Stimulated activated CD4-positive, alpha-beta T cell treated with anti-CD3 and anti-CD28 coated beads, Interleukin-4, amount 100 ng/mL, for 4 hours (primary cell): ENCODE measurements around the gene ST14.
"Not testable (repeated sequence)": the region's sequence is repeated elsewhere in the genome, so short reads cannot be mapped to it uniquely, and the experiment has no call there.

Source experiments
- DNase-seq, 2 experiments: peaks; one replicate each; pipeline ENCODE4 v3.0.0-alpha.2; 2020

The ST14 gene

DNA sequence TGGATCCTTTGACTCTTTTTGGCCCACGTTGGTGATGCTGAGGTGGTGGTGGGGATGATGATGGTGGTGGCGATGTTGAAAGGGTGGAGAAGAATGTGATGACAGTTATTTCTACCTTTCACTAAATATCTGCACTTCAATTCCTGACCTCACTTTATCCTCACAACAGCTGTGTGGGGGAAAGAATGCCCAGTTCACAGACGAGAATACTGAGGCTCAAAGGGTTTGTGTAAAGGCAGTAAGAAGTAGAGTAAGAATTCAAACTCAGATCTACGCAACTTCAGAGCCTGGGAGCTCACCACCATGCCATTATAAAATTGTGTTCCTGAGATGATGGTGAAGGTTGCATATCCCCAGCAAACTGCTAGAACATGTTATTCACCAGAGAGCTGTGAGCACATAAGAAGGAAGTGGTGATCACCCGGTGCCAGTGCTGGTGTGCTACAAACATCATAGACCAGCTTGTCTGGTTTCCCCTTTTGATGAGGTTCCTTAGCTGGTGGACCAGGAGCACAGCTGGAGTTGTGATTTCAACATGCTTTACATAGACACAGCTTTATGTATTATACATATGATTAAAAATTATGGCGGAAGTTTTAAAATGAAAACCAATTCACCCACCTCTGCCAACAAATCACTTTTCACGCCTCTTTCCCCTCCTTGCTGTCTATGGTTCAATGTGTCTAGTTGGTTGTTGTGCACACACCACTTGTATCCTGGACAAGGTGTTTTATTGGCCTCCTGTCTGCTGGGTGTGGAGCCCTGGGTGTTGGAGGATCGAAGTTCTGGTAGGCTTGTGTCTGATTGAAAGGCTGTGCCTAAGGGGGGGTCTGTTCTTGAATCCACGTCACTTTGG lies 6.2 kb downstream of the ST14 start:
- no peak for DNase-seq

DNA sequence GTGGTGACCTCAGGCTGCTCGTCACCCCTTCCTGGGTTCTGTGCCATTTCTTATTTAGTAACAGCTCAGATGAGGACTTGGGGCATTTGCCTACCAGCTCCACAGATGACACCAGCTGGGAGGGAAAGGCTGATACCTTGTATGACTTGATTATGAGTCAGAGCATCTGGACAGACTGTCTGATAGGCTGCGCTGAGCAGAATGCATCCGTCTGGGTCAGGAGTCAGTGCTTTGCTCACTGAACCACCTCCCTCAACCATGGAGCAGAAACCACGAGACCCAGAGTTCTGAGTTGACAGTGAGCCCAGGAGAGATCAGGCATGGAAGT lies 6.8 kb downstream of the ST14 start:
- no peak for DNase-seq

DNA sequence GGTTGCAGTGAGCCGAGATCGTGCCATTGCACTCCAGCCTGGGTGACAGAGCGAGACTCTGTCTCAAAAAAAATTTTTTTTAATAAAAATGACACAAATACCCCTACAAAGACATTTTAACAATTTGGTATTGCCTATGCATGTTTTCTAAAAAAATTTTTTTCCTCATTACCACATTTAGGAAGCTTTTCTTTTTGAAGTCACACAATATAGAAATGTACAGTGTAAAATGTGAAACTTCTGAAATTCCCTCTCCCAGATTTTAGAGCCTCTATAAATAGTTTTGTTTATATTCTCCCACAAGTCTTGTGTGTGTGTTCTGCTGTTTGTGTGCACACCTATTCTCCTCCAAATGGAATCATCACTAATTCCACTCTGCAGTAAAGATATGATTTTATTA lies 7.6 kb downstream of the ST14 start:
- no peak for DNase-seq

DNA sequence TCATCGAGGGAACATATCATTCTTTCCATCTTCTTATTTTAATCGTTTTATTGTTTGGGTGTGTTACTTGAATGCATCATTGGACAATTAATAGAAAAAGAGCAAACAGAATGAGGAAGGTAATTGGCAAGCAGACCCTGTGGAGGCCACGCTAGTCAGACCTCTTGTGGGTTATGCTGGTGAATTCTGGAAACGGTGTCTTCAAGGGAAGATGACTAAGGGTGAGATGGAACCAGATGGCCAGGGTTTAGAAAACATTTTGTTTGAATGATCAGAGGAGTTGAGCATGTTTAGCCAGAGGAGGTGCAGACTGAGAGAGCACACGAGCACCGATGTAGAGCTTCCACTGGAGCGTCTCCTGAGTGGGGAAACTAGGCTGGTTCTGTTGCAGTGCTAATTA lies 8.5 kb downstream of the ST14 start:
- no peak for DNase-seq

DNA sequence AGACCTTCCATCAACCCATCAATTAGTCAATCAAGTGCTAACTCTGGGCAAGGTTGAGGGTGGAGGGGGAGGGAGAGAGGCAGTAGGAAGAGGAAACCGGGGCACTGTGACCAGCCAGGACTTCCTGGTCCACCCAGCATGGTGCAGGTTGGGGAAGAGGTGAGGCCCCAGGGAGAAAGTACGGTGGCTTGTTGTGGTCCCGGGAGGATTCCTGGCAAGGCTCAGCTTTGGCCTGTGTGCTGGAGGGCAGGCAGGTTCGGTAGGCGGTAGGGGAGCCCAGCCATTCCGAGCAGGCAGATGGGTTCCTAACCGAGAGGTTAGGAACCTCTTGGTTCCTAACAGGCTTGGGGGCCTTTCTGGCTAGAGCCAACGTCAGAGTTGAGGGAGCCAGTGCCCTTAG lies 10.8 kb downstream of the ST14 start:
- no peak for DNase-seq

DNA sequence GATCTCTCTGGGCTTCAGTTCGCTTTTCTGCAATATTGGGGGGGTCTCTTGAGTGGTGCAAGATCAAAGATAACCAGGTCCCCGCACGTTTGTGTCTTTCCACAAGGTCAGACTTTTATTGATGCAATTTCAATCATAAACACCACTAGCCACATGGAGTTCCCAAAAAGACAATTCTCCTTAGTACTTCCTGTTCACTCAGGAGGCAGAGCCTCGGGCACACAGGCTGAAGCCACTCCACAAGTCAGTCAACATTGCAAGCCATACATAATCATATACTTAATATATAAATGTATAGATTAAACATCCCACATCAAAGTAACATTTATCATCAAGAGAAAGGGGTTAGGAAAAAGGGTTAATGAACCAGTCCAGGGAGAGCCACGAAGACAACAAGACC lies 12.0 kb downstream of the ST14 start:
- DNase-seq, result no peak

DNA sequence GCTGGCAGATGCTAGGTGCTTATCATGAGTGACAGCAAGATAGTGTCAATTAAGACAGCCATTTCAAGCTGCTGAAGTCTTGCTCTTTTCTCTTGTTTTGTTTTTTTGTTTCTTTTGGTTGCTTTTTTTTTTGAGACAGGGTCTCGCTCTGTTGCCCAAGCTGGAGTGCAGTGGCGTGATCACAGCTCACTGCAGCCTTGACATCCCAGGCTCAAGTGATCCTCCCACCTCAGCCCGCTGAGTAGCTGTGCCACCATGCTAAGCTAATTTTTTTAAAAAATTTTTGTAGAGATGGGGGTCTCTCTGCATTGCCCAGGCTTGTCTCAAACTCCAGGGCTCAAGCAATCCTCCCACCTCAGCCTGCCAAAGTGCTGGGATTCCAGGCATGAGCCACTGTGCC lies 12.4 kb downstream of the ST14 start:
- DNase-seq, result not testable (repeated sequence)

DNA sequence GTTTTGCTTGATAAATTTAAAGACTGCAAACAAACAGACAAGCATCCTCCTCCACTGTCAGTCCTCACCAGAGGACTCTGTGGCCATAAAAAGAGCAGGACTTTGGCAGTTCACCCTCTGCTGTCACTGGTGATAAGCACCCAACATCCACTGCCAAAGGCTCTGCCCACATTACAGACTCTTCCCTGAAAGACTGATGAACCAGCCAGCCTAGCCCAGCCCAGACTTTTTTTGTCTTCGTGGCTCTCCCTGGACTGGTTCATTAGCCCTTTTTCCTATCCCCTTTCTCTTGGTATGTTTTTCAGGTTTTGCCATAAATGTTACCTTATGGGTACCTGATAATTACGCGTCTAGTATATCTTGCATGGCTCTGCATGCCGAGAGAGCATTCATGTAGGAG lies 15.1 kb downstream of the ST14 start:
- DNase-seq, result no peak

DNA sequence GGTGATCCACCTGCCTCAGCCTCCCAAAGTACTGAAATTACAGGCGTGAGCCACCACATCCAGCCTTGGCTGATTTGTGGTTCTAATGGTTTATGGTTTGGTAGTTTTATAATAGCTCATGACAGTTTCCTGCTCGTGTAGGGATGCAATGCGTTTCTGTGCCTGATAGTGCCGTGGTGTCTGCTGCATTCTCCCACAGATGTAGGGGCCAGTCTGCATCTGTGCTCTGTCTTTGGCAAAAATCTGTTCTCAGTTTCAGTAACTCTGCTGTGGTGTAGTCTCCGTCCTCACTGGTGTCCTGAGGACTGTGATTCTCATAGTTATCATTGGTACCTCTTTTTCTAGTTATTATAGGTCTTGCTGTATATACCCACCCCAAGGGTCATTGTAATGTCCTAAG lies 16.3 kb downstream of the ST14 start:
- DNase-seq, result no peak

DNA sequence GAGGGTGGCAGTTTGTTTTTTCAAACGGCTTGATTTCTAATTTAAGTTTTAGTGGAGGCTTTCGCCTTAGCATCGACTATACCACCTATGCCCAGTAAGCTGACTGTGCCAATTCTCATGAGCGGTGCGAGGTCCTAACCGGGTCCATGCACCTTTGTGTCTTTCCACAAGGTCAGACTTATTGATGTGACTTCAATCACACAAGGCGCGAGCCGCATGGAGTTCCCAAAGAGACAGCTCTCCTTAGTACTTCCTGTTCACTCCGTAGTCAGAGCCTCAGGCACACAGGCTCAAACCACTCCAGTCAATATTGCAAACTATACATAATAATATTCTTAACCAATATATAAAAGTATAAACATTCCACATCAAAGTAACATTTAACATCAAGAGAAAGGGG lies 18.2 kb downstream of the ST14 start:
- DNase-seq, result no peak

DNA sequence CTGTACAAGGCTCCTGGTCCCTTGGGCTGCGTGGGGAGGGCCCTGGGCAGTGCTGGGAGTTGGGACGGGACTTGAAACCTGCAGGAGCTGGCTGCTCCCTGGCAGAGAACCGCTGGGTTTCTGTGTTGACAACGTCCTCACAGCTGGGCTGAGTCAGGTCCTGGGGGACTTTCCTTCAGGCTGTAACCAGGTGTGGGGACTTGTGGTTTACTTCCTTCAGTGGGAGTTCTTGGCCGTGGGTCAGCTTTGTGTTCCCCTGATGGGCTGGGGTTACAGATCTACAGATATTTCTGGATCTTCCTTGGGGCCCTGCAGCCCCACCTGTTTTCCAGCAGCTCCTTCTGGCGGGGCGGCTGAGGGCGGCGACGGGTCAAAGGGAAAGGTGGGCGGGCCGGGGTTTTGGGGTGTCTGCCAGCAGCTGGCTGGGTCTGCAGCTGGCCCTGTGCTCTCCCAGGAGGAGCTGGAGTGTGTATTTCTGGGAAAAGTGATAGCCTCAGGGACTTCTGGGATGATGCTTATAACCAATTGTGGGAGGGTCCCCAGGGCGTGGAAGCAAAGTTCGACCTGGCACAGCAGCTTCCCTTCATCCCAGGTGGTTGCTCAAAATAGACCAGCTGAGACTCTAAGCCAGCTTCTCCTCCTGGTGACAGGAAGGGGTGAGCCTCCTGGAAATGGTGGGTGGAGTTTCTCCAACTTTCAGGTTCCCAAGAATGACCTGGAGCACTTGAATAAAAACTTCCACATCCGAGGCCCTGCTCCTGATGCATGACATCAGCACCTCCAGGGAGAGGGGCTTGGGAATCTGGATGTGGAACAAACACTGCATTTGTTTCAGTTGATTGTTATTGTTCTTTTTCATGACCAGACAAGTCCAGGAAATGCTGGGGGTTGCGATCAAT lies 19.1 kb downstream of the ST14 start:
- DNase-seq, result no peak

DNA sequence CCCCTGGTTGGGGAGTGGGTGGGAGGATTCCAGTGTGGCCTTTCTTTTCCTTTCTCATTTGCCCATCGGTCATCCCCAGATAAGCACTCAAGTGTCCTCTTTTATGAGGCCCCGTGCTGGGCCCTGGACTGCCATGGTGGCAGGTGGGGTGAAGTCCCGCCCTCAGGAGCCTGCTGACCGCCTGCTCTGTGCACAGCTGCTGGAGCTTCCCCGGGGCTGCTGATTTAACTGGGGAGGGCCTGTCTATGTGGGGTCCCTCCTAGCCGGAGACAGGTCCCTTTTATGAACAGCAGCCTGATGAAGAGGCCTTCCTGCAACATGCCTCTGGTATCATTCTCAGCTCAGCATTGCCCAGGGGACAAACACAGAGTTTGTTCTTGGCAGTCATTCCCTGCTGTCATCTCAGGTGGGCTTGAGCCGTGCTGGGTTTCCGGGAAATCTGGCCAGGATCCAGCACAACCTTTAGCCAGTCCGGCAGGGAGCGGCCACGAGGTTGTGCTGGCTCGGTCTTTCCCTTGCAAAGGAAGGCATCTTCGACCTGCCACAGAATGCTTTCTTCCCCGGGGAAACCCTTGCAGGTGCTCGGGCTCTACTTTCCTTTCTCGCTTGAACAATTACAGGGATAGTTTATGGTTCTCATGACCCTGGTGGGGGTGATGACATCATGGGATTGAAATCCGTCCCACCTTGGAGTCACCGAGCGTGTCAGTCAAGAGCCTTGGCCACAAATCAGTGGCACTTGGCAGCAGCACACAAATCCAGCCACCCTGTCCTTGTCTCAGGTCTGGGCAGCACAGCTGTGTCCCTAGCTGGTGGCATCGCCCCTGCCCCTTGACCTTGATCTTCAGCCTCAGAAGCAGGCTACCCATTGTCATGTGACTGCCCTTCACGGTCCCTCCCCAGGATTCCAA lies 20.1 kb downstream of the ST14 start:
- DNase-seq, result no peak

DNA sequence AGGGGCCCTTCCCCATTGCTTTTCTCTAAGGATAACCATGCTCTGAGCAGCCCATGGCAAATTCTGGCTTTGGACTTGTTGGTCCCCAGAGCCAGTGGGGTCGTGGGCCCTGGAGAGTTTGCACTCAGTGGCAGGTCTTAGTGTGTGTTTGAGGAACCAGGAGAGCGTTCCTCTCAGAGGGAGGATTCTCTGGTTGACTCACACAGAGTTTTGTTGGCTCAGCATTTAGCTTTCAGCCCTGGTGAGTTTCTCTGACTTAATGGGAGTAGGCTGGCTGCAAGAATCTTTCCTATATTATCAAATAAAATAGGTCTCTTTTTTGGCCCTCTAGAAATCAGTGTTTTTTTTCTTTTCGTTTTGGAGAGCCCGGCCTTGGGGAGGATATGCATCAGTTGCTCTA lies 20.9 kb downstream of the ST14 start:
- no peak for DNase-seq

DNA sequence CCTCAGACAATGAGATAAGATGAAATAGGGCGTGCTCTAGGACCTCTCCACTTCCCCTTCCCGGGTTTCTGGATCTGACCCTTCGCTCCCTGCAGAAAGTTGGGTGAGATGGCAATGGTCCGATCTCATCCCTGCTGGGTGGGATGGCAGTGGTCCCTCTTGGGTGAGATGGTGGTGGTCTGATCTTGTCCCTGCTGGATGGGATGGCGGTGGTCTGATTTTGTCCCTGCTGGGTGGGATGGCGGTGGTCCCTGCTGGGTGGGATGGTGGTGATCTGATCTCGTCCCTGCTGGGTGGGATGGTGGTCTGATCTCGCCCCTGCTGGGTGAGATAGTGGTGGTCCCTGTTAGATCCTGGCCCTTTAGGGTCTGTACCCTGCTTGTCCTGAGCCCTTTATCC lies 21.3 kb downstream of the ST14 start:
- no peak for DNase-seq

DNA sequence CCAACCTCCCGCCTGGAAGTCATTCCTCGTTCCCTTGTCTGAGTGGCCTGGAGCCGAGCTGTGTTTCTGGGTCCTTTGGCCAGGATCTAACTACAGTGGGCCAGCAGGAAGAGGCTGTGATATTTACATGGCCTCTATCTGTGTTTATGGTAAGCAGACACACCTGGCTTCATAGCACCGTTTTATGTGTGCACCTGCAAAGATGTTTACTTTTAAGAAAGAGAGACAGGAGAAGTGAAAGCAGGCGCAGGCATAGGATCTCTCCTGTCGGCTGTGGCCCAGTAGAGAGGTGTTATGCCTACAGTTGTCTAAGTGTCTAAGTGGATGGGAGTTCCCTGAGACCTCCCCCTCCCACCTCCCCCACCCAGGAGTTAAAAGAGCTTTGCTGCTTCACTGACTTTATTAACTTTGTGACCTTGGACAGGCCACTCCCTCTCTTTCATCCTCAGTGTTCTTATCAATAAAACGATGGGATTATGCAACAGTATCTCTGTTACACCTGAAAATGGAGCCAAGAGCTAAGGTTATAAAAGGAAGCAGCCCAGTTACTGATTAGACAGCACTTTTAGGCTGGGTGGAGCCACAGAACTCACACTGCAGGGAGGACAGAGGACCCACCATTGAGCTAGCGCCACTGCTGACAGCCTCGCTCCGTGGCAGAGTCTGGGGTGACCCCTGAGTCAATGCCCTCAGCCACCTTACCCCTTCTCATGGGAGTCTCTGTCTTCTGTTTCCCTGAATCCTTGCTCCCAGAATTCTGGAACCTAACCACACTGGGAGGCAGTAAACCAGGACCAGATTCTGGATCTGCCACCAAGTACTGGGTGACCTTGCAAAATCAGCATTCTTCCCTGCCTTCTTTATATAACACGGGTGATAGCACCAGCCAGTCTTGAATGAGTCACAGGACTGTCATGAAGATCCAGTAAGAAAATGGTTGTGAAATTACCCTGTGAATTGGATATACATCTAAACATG lies 22.0 kb downstream of the ST14 start:
- DNase-seq, result no peak

DNA sequence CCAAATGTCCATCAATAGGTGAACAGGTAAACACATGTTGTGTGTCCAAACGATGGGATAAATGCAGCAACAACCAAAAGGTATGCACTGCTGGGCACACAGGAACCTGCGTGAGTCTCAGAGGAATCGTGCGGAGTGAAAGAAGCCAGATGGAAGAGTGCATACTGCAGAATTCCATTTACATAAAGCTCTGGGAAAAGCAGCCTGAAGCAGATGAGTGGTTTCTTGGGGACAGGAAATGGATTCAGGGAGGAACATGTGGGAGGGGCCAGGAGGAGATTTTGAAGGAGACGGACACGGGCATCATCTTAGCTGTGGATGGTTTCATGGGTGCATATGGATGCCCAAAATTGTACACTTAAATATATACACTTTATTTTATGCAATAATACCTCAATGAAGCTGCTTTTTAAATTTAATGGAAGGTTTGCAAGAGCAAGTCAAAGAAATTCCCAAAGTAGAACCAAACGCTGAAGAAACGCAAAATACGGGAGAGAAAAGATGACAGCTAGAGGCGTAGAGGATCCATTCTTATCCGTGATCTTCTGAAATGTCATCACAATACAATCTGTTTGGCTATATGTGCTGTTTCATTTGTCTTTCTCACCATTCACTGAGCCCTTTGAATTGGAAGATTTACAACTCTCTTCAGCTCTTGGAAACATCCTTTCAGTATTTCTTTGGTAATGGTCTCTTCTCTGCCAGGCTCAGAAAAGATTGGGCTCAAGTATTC lies 24.5 kb downstream of the ST14 start:
- DNase-seq, result no peak

DNA sequence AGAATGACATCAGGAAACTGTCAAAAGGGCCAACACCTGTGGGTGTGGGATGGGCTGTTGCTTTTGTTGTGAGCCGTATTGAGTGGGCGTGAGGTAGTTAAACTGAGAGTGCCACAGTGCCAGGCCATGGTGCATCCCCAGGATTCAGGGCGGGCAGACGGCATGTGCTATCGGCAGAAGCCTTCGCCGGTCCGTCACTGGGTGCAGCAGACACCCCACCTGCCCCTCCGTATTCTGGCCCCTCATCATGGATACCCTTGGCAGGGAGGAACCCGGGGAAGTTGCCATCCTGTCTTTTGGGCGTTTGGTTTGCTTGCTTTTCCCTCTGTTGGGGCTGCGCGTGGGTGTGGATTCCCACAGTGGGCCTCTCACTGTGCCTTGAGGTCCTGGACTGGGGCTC lies 27.5 kb downstream of the ST14 start:
- DNase-seq, result no peak

DNA sequence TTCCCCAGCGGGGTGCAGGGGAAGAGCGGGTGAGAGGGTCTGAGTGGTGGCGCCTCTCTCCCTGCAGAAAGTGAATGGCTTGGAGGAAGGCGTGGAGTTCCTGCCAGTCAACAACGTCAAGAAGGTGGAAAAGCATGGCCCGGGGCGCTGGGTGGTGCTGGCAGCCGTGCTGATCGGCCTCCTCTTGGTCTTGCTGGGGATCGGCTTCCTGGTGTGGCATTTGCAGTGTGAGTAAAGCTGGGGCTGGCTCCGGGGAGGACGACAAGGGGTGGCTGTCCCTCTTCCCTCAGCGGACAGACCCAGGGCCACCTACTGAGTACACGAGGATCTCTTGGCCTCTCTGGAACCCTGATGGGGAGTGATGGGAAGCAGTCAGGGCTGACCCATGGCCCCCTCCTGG lies 28.5 kb downstream of the ST14 start:
- no peak for DNase-seq

DNA sequence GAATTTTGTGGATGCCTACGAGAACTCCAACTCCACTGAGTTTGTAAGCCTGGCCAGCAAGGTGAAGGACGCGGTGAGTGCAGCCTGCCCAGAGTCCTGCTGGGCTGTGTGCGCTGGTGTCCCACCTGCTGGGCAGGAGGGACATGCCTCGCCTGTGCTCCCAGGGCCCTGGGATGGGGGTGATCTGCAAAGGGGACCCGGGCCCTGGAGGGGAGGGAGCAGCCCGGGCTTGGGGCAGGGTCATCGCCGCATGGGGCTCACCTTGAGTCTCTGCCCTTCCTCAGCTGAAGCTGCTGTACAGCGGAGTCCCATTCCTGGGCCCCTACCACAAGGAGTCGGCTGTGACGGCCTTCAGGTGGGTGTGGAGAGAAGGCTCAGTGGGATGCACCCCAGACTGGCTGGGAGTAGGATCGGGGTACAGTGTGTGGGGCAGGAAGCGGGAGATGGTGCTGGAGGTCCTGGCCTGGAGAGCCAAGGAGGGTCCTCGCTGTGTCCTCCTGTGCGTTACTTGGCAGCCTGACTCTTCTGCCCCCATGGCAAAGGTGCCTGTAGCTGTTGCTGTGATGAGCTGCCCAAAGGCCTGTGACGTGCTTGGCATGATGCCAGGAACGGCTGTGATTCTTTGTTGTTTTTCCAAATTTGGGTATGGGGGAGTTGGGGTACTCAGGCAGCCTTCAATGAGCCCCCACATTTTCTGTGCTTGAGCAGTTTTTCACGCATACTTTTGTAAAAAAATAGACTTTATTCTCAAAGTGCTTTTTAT lies 29.2 kb downstream of the ST14 start:
- no peak for DNase-seq

DNA sequence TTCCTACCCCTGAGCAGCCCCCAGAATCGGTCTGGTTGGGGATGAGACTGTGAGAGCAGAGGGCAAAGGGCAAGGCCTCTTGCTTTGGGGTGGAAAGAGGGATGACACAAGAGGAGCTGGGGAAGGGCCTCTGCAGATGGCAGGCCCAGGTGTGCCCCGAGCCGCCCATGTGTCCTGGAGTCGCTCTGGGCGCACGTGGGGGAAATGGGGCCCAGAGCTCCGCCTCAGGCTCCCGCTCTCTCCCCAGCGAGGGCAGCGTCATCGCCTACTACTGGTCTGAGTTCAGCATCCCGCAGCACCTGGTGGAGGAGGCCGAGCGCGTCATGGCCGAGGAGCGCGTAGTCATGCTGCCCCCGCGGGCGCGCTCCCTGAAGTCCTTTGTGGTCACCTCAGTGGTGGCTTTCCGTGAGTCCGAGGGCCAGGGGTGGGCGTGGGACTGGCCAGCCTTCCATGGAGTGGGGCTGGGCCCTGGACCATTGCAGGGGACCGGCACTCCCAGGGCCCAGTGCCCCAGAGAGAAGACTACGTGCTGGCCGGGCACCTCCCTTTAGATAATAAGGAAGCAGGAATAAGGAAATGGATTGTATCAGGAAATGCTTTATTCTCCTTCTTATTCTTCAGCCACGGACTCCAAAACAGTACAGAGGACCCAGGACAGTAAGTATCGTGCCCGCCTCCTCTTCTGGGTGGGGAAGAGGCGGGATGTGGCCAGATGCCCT lies 30.1 kb downstream of the ST14 start:
- DNase-seq, result no peak
